A204.1 (cell line): ENCODE results near the gene ATXN2L.
"Not testable (repeated sequence)": the region's sequence is repeated elsewhere in the genome, so short reads cannot be mapped to it uniquely, and the experiment has no call there.

Experiments used
- FAIRE-seq: peaks from 2 replicates; lab custom pipeline; 2012; peaks lifted over from hg19 to GRCh38; lab: Jason Lieb, UNC

Gene ATXN2L

GRCh38 chr16:28822520-28823290 lies at the start of gene ATXN2L:
ATXN2L (plus strand) TSS chr16:28822999; CDS start chr16:28823260, 261 bp downstream.
- no peak for FAIRE-seq

GRCh38 chr16:28781697-28782096 lies 41.1 kb upstream of the ATXN2L start:
- not testable (repeated sequence) for FAIRE-seq

GRCh38 chr16:28782357-28782756 lies 40.4 kb upstream of the ATXN2L start:
- FAIRE-seq, result not testable (repeated sequence)

- not testable (repeated sequence) for FAIRE-seq
Measured at GRCh38 chr16:28802235-28803019, 20.4 kb upstream of the ATXN2L start.

- FAIRE-seq, result not testable (repeated sequence)
Measured at GRCh38 chr16:28807445-28808120, 15.2 kb upstream of the ATXN2L start.

- FAIRE-seq, result no peak
Measured at GRCh38 chr16:28820016-28820415, 2.8 kb upstream of the ATXN2L start.

- not testable (repeated sequence) for FAIRE-seq
Measured at GRCh38 chr16:28820546-28820945, 2.3 kb upstream of the ATXN2L start.

GRCh38 chr16:28821874-28822519 lies 802 bp upstream of the ATXN2L start:
- no peak for FAIRE-seq

GRCh38 chr16:28823291-28823872 lies 583 bp downstream of the ATXN2L start:
- FAIRE-seq, result no peak

GRCh38 chr16:28823873-28824716 lies 1.3 kb downstream of the ATXN2L start:
- FAIRE-seq, result peak; percentile 53

- no peak for FAIRE-seq
Measured at GRCh38 chr16:28824717-28824973, 1.8 kb downstream of the ATXN2L start.

- no peak for FAIRE-seq
Measured at GRCh38 chr16:28826141-28826540, 3.3 kb downstream of the ATXN2L start.

- FAIRE-seq, result no peak
Measured at GRCh38 chr16:28829747-28830146, 6.9 kb downstream of the ATXN2L start.

GRCh38 chr16:28830531-28830930 lies 7.7 kb downstream of the ATXN2L start:
- no peak for FAIRE-seq

- no peak for FAIRE-seq
Measured at GRCh38 chr16:28834349-28834748, 11.6 kb downstream of the ATXN2L start.

GRCh38 chr16:28834873-28835863 lies 12.4 kb downstream of the ATXN2L start:
- FAIRE-seq, result no peak

- no peak for FAIRE-seq
Measured at GRCh38 chr16:28835864-28836760, 13.3 kb downstream of the ATXN2L start.

GRCh38 chr16:28836761-28837064 lies 13.9 kb downstream of the ATXN2L start:
- no peak for FAIRE-seq
